ENCODE measurements around the gene ERN2.

DNA sequence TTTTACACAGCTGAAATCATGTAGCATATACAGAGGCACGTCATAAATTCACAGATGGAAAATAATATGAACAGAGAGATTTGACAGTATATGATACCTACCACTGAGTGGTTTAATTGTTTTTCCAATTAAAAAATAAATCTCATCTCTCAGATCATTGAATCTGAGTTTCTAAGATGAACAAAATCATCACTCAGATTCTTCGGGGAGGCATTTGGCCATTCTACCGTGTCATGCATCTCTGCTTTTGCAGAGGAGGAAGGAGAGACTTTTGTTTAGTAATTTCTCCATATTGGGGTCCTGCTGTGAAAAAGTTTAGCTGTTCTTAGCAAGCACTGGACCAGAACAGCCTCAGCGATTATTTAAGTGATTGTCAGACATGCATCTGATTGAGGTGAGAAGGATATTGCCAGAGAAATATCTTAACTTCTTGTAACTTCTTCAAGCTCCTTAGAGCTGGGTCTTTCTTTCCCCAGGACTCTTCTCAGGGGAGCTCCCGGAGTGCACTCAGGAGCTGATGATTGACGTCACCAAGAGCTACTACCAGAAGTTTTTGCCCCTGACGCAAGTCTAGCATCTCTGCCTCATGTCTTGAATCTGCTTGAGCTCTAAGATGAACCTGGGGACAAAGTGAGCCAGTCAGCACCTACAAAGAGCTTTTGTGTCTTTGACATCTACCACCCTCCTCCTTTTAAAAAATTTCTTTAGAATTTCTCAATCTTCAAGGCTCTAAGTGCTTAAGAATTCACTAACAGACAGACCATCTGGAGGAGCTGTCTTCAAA is 46.3 kb downstream of the ERN2 start:
- TF ChIP-seq, protein P1, sequence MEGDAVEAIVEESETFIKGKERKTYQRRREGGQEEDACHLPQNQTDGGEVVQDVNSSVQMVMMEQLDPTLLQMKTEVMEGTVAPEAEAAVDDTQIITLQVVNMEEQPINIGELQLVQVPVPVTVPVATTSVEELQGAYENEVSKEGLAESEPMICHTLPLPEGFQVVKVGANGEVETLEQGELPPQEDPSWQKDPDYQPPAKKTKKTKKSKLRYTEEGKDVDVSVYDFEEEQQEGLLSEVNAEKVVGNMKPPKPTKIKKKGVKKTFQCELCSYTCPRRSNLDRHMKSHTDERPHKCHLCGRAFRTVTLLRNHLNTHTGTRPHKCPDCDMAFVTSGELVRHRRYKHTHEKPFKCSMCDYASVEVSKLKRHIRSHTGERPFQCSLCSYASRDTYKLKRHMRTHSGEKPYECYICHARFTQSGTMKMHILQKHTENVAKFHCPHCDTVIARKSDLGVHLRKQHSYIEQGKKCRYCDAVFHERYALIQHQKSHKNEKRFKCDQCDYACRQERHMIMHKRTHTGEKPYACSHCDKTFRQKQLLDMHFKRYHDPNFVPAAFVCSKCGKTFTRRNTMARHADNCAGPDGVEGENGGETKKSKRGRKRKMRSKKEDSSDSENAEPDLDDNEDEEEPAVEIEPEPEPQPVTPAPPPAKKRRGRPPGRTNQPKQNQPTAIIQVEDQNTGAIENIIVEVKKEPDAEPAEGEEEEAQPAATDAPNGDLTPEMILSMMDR (IDR thresholded peaks at IDR 0.05): no peak
- TF ChIP-seq POLR2A (IDR thresholded peaks at IDR 0.05): no peak
- TF ChIP-seq EP300 (IDR thresholded peaks at IDR 0.05): no peak
